Transverse colon (tissue), 4 donors: ENCODE data around the gene GSK3A. TPM values are rescaled to one million over a fixed set of nuclear protein-coding genes. Genes with fewer than 3 reads are reported as not detected.

Experiments
- DNase-seq: peaks from one replicate; pipeline ENCODE4 v3.0.0-alpha.2; 2019
- H3K27ac ChIP-seq, 4 donors: fragments of 200-600 bp; sonication (generic); 2 replicates each; pipeline ENCODE4 v1.5.1; 2016 to 2018; ENCODE audit warnings: inconsistent platforms in 4 of 4
- H3K27me3 ChIP-seq: fragments of 200-600 bp; sonication (generic); 2 replicates; pipeline ENCODE4 v1.5.1; 2017; ENCODE audit warnings: inconsistent platforms
- H3K36me3 ChIP-seq, 4 donors: fragments of 200-600 bp; sonication (generic); 2 replicates each; pipeline ENCODE4 v1.5.1; 2017 to 2019; ENCODE audit warnings: inconsistent platforms in 4 of 4
- H3K4me1 ChIP-seq, 4 donors: fragments of 200-600 bp; sonication (generic); 2 replicates each; pipeline ENCODE4 v1.5.1; 2017 to 2020; ENCODE audit warnings: inconsistent platforms in 4 of 4
- H3K4me3 ChIP-seq, 4 donors: fragments of 200-600 bp; sonication (generic); 1 replicate in 1 of 4; 2 replicates in 3 of 4; pipeline versions ENCODE4 v1.5.1 to v1.6.1; 2017 to 2019; ENCODE audit warnings: inconsistent platforms in 4 of 4
- H3K9me3 ChIP-seq, 2 donors: fragments of 200-600 bp; sonication (generic); 2 replicates each; pipeline ENCODE4 v1.5.1; 2017 to 2019; ENCODE audit warnings: inconsistent platforms in 2 of 2
- CTCF ChIP-seq, 5 experiments: fragments of 200-600 bp in 3 of 5; fragments of 450-650 bp in 2 of 5; sonication (generic) in 3 of 5; IDR thresholded peaks; 1 replicate in 2 of 5; 2 replicates in 3 of 5; pipeline ENCODE4 v1.5.1; 2016 to 2017; ENCODE audit warnings: antibody characterized with exemption in 5 of 5, inconsistent platforms in 3 of 5, mild to moderate bottlenecking in 2 of 5, moderate library complexity in 1 of 5
- EP300 ChIP-seq: sonication (generic); formaldehyde crosslinking; IDR thresholded peaks from one replicate; pipeline ENCODE4 v1.6.1; 2017; ENCODE audit warnings: antibody characterized with exemption, low read depth
- POLR2A ChIP-seq: fragments of 450-650 bp; IDR thresholded peaks from one replicate; pipeline ENCODE4 v1.6.1; 2016; ENCODE audit warnings: antibody characterized with exemption, mild to moderate bottlenecking, moderate library complexity
- POLR2AphosphoS5 ChIP-seq, 3 donors: sonication (generic); formaldehyde crosslinking; IDR thresholded peaks; one replicate each; pipeline ENCODE4 v1.6.1; 2016; ENCODE audit warnings: antibody characterized with exemption in 3 of 3
- WGBS, 2 donors: methylation state at CpG; one replicate each; pipeline ENCODE4 v1.1.5; 2018; ENCODE audit warnings: low coverage in 1 of 2; 5-methylcytosine and 5-hydroxymethylcytosine counted together
- in situ Hi-C, 4 donors: fragments of 200-750 bp; cut with MboI; loops; one replicate each; pipeline versions ENCODE4 v1.15.0 to v1.15.1; 2017; ENCODE audit warnings: low sequenced_read_pairs in 3 of 4, low pct_ligation_motif_present in 1 of 4, low pct_unique_long_range_greater_than_20kb in 1 of 4
- intact Hi-C: fragments of 100-400 bp; cut with DNase I; formaldehyde crosslinking; loops from one replicate; pipeline ENCODE4 v1.15.1; 2023; ENCODE audit warnings: low total_unique reads
- total RNA-seq, 4 donors: library from RNA; depleted of rRNA; stranded (reverse); fragments of >200 nt; gene quantifications; one replicate each; pipeline ENCODE4 v1.1.0, GENCODE V29; 2016

GSK3A gene
- total RNA-seq, 4 donors from 2014 or later = 10.7 to 46.4 (median 31.0) TPM

- no peak for TF ChIP-seq EP300
- intact Hi-C loops (no loop called here), in situ Hi-C loops (no loop called here)
- peaks cover 0 to 12% (median 0%) of the 10 kb centered on the region in 4 donors for H3K36me3 ChIP-seq
- no peaks in the 10 kb centered on the region for H3K9me3 ChIP-seq
- DNase-seq = no peak
- no peaks in the 10 kb centered on the region for H3K27me3 ChIP-seq
- H3K27ac ChIP-seq = no peak overlapping the region
- peaks cover 34 to 62% (median 42%) of the 10 kb centered on the region in 4 donors for H3K4me1 ChIP-seq
- no peak overlapping the region for H3K4me3 ChIP-seq
- 71% methylated on average over 7 of the region's 7 CpGs; no CpG with 5 or more reads in 1 of the 2 donors for WGBS, 2 donors
Observed at GRCh38 chr19:42275103-42275502, 32.7 kb upstream of the GSK3A start.

GRCh38 chr19:42274065-42274682 lies 31.8 kb upstream of the GSK3A start:
- H3K4me1 ChIP-seq = peaks cover 35 to 63% (median 40%) of the 10 kb centered on the region in 4 donors
- in situ Hi-C loops = no loop called here
- DNase-seq = no peak

GRCh38 chr19:42273407-42274064 lies 31.1 kb upstream of the GSK3A start:
- in situ Hi-C loops (no loop called here), intact Hi-C loops (no loop called here)
- Histone ChIP-seq H3K27me3 (no peaks in the 10 kb centered on the region), H3K4me3 (no peak overlapping the region), H3K4me1 (peaks cover 28 to 56% (median 34%) of the 10 kb centered on the region in 4 donors), H3K9me3 (no peaks in the 10 kb centered on the region), H3K36me3 (peaks cover 0 to 12% (median 0%) of the 10 kb centered on the region in 4 donors), H3K27ac (no peak overlapping the region)
- DNase-seq = no peak
- 95% methylated on average over 43 of the region's 43 CpGs; no CpG with 5 or more reads in 1 of the 2 donors for WGBS, 2 donors
- no peak for TF ChIP-seq CTCF (IDR thresholded peaks at IDR 0.05)
- no peak for TF ChIP-seq POLR2AphosphoS5 (IDR thresholded peaks at IDR 0.05)
- no peak for TF ChIP-seq POLR2A
- TF ChIP-seq EP300 = no peak

More at GRCh38 chr19:42274065-42274682, 31.8 kb upstream of the GSK3A start:
- TF ChIP-seq POLR2AphosphoS5 (IDR thresholded peaks at IDR 0.05) = no peak
- TF ChIP-seq CTCF (IDR thresholded peaks at IDR 0.05) = no peak
- TF ChIP-seq POLR2A = no peak
- no peak for TF ChIP-seq EP300
- intact Hi-C loops = no loop called here
- no peaks in the 10 kb centered on the region for H3K27me3 ChIP-seq
- WGBS, 2 donors = 98 to 100% methylated on average over 1 to 18 of the region's 22 CpGs
- no peak overlapping the region for H3K4me3 ChIP-seq
- H3K27ac ChIP-seq = no peak overlapping the region
- peaks cover 0 to 12% (median 0%) of the 10 kb centered on the region in 4 donors for H3K36me3 ChIP-seq
- no peaks in the 10 kb centered on the region for H3K9me3 ChIP-seq

- Histone ChIP-seq H3K4me3 (no peak overlapping the region), H3K4me1 (peaks cover 23 to 51% (median 29%) of the 10 kb centered on the region in 4 donors), H3K9me3 (no peaks in the 10 kb centered on the region), H3K27me3 (no peaks in the 10 kb centered on the region), H3K27ac (no peak overlapping the region), H3K36me3 (peaks cover 0 to 12% (median 0%) of the 10 kb centered on the region in 4 donors)
- no peak for TF ChIP-seq POLR2A
- TF ChIP-seq POLR2AphosphoS5 (IDR thresholded peaks at IDR 0.05) = no peak
- TF ChIP-seq CTCF (IDR thresholded peaks at IDR 0.05) = no peak
- no peak for TF ChIP-seq EP300
- WGBS, 2 donors = 97% methylated on average over 23 of the region's 23 CpGs; no CpG with 5 or more reads in 1 of the 2 donors
- in situ Hi-C loops = no loop called here
- intact Hi-C loops = no loop called here
- no peak for DNase-seq
Observed at GRCh38 chr19:42272989-42273406, 30.6 kb upstream of the GSK3A start.
